NCI-H1092 (cell line): ENCODE data around the gene MAGEB10.
"Not testable (repeated sequence)": the region's sequence is repeated elsewhere in the genome, so short reads cannot be mapped to it uniquely, and the experiment has no call there.

Experiments used
- DNase-seq: peaks from one replicate; lab custom pipeline; 2025; lab: John Stamatoyannopoulos, UW

MAGEB10 gene, protein sequence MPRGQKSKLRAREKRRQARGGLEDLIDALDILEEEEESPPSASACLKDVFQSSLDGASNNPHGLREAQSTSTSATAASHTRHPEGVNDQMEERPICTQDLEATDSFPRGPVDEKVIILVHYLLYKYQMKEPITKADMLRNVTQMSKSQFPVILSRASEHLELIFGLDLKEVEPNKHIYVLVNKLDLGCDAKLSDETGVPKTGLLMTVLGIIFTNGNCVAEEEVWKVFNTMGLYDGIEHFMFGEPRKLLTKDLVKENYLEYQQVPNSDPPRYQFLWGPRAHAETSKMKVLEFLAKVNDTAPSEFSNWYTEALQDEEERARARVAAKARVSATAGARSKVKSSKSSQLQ

DNA sequence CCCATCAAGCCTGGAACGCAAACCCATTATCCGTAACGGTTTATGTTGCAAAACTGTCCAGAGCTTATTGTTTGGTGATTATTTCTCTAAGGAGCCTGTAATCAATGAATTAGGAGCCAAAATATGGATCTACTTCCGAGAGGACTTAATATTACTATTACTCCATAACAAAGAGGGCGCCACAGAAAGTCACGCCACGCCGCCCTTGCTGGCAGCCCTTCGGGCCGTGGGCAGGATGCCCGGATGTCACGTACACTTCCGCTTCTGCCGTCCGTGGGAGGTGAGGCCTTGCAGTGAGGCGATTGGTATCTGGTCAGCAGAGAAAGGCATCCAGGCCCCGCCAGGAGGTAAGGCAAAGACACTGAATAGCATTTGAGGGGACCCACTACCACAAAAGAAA lies at the start of gene MAGEB10:
Gene MAGEB10, plus strand, starts transcription at position 301 of the 400 bp plus-strand sequence. CDS start 13,317 bp downstream, outside the sequence.
- no peak for DNase-seq

DNA sequence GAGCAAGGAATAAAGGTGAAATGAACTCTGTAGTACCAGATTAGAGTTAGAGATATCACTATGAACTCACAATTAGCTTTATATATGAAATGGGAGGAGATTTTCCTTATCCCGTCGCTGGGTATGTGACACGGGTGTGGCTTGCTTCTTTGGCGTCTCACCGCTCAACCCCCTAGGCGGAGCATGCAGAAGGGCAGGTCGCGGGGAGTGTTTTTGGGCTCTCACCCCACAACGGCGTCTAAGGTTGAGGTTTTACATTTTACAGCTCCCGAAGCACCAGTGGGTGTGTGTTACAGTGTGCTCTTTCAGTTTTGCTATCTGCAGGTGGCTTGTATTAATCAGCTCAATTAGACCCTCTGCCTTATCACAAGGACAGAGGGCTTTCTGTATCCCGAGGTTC lies 42.1 kb upstream of the MAGEB10 start:
- DNase-seq = no peak

DNA sequence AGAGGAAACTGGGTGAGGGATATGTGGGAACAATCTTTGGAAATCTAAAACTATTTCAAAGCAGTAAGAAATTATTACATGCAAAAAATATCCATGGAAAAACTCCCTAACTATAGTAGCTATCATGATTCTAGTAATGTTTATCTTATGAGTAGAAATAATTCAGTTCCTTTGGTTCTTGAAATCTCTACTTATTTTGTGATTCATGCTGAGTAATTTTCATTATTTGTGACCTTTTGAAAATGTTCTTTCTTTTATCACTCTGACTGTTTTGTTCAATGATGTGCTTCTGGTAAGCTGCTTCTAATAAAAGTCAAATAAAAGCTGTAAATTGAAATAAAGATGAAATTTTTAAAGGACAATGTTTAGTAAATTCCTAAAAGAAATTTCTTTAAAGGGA lies 40.4 kb upstream of the MAGEB10 start:
- DNase-seq = no peak

DNA sequence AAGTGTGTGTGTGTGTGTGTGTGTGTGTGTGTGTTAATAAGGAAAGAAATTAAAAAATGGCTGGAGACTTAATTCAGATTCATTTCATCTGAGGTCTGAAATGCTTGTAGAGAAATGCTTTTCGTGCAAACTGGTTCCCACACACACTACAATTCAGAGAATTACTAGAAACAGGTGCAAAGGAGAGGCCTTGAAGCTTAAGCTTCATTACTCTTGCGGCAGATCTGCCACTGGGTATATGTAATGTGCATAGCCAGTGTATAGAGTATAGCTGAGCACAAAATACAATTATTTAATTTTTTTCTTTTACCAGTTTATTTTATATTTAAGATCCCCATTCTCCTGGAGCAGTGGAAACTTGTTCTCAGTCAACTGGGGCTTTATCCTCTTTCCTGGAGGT lies 31.8 kb upstream of the MAGEB10 start:
- no peak for DNase-seq

DNA sequence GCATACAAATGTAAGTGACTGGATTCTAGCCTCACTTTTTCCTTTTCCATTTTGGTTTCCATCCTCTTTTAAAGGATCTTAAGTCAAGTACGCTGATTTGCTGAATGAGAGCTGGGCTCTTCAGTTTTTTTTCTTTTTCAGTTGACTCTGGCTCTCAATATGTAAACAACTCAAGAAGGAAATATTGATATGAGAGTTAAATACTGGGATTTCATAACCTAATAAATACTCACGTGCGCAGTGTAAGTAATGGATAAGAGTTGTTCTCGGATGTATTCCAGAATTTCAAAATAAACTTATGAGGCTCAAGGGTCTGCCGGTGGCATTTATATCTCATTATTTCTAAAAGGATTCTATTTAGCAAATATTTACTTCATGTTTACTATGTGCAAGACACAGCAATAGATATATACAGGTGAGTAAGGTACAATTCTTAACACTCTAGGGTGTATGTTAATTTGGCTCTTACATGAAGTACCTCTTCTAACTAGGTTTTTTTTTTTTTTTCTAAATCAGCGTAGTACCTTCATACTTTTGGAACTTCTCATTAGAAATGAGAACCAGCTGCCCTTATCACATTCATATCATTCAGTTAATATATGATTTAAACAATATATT lies 11.0 kb upstream of the MAGEB10 start:
- DNase-seq = no peak

DNA sequence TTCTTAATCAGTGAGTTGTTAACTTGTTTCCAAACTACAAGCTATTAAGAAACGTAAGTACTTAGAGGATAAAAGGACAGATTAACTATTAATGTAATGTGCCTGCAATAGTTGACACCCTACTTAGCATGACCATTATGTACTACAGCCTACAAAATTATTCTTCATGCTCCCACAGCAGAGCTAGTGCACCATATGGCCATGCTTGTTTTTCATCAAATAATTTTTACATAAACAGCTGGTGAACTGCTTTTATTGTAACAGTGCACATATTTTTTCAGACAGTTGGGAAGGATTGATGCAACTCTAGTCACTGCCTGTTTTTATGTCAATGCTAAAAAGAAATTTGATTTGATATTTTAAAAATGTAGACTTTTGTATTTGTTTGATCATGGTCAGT lies 10.2 kb upstream of the MAGEB10 start:
- no peak for DNase-seq

DNA sequence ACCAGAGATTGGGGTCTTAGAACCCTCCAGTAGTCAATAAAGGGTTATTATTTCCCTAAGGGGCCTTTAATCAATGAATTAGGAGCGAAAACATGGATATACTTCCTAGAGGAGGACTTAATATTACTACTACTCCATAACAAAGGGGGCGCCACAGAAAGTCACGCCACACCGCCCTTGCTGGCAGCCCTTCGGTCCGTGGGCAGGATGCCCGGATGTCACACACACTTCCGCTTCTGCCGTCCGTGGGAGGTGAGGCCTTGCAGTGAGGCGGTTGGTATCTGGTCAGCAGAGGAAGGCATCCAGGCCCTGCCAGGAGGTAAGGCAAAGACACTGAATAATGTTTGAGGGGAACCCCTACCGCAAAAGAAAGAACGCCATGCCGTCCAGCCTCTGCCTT lies 436 bp downstream of the MAGEB10 start:
- DNase-seq = no peak

DNA sequence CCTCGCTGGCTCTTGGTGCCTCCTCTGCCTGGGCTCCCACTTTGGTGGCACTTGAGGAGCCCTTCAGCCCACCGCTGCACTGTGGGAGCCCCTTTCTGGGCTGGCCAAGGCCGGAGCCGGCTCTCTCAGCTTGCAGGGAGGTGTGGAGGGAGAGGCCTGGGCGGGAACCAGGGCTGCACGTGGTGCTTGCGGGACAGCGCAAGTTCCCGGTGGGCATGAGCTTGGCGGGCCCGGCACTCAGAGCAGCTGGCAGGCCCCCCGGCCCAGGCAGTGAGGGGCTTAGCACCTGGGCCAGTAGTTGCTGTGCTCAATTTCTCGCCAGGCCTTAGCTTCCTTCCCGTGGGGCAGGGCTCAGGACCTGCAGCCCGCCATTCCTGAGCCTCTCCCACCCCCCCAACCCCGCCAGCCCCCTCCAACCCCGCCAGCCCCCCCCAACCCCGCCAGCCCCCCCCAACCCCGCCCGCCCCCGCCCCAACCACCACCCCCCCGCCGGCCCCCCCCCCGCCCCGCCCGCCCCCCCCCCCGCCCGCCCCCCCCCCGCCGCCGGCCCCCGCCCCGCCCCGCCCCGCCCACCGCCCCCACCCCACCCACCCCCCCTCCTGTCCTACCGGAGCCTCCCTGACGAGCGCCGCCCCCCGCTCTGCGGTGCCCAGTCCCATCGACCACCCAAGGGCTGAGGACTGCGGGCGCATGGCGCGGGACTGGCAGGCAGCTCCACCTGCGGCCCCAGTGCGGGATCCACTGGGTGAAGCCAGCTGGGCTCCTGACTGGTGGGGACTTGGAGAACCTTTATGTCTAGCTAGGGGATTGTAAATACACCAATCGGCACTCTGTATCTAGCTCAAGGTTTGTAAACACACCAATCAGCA lies 1.4 kb downstream of the MAGEB10 start:
- not testable (repeated sequence) for DNase-seq

DNA sequence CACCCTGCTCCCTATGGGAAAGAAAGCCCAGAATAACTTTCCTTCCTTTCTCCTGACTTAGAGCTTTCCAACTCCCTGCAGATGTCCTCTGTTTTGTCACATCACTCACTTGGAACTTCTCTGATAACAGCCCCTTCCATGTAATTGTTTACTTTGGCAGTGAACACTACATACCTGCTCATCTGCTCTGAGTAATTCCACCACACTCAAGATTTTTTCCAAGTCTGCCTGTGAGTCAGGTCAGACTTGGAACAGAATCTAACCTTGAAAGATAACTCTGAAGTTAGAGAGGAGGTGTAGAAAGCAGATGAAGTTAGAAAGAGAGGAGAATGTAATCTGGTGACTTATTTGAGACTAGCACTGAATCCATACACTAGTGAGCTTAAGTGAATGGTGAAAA lies 7.4 kb downstream of the MAGEB10 start:
- no peak for DNase-seq

DNA sequence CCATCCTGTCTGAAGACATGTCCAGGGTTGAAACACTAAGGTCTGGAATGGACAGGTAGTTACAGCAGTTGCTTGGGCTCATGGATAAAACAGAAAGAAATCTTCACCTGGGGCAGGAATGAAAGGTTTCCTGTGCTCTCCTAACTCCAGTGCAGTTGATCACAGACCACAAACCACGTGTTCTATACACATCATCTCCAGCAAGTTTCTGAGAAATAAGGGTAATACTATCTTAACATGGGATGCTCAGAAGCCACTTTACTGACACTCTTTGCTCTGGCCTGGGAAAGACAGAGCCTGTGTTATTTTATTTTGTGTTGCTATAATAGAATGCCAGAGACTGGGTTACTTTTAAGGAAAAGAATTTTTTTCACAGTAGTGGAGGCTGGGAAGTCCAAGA lies 16.0 kb downstream of the MAGEB10 start:
- no peak for DNase-seq

DNA sequence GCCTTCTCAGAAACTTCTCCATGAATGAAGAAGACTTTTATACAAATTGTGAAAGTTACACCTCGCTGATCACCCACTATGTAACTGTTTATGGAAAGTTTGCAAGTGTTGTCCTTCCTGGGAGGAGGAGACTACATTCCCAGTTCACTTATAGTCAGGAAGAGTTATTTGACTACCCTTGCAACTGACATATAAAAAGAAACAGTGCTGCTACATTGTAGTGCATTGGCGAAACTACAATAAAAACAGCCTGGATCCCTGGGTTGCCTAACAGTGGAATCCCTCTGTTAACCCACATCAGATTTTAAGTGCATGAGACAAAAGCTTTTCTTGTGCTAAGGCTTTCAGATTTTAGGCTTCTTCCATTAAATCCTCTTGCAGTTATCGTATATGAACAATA lies 30.4 kb downstream of the MAGEB10 start:
- no peak for DNase-seq

DNA sequence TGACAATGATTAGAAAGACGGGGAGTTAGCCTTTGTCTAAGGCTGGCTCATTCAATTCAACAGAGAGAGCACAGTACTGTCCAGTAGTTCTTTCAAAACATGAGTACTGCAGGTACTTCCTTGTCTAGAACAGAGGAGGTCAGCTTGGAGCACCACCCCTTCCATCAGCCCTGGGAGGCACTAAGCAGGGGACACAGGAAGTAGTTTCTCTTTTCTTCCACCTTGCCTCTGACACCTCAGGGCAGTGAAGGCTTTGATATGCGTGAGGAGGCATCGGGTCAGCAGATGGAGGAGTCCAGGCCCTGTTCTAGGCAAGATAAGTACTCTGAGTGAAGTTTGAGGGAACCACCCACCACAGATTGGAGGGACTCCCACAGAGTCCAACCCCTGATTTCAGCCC lies 33.1 kb downstream of the MAGEB10 start:
- no peak for DNase-seq

DNA sequence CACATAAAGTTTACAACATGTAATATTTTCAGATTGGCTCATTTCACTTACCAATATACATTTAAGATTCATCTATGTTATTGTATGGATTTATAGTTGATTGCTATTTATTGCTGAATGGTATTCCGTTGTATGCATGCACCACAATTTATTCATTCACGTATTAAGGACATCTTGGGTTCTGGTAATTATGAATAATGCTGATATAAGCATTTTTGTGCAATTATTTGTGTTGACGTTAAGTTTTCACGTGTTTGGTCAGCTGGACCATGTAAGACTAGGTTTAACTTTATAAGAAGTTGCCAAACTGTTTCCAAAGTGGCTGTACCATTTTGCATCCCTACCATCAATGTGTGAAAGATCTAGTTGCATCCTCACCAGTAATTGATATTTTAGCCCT lies 35.1 kb downstream of the MAGEB10 start:
- DNase-seq = no peak

DNA sequence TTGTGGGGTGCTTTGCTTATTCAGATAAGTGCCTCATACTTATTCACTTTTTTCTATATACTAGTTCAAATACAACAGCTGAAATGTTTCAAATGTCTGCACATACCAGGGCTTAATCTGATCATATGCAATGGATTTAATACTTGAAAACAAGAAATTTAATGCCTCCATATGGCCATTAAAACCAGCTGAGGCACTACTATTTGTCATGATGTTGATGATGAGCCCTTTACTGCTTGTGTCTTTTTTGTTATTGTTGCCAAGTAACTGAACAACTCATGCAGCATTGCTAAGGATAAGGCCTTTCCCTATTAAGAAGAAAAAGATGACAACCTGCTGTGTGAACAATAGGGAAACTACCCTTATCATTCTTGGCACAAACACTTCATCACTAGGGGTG lies 52.5 kb downstream of the MAGEB10 start:
- no peak for DNase-seq

DNA sequence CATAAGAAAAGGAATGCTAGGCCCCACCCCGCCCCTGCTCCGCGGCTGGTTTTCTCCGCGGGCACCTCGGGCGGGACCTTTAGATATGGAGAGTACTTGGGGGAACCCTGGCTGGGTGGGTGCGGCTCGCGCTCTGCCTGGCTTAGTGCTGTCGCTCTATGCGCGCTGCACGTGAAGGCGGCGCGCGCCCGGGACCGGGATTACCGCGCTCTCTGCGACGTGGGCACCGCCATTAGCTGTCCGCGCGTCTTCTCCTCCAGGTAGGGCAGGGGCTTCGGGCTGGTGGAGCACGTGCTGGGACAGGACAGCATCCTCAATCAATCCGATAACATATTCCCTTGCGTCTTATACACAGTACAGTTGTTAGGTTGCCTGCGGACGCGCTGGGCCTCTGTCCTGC lies 56.0 kb downstream of the MAGEB10 start:
- DNase-seq = no peak
